ENCODE results near the gene SSTR3.
"Not testable (repeated sequence)": the region's sequence is repeated elsewhere in the genome, so short reads cannot be mapped to it uniquely, and the experiment has no call there.

Gene SSTR3

DNA sequence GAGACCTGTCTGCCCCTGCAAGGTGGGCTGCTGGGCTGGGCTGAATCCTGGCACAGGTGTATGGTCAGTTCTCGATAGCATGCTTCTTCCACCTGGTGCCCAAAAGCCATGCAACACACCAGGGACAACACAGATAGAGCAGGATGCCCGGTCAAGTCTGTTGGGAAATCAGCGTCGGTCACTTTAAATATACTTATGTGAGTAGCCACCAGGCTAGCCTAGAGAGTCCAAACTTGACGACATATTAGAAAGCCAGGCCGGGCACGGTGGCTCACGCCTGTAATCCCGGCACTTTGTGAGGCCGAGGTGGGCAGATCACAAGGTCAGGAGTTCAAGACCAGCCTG is 33.2 kb downstream of the SSTR3 start:
- no peak for DNase-seq

GRCh38 chr22:37178350-37179125 is 33.7 kb downstream of the SSTR3 start:
- no peak for DNase-seq

DNA sequence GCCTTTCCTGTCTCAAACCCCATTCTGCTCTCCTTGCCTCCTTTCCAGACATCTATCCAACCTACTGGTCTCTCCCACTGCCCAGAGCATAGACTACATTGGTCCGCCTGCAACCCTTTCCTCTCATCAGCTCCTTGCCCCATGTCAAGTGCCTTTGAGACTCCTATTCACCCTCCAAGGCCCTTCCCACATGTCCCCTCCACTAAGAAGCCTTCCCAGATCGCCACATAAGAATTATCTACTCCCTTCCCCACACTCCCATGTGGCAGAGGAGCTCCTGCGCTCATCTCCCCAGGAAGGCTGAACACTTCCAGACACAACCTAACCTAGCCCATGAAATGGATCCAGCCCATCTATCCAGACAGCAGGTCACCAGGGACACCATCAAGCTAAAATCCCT is 34.5 kb downstream of the SSTR3 start:
- no peak for DNase-seq

DNA sequence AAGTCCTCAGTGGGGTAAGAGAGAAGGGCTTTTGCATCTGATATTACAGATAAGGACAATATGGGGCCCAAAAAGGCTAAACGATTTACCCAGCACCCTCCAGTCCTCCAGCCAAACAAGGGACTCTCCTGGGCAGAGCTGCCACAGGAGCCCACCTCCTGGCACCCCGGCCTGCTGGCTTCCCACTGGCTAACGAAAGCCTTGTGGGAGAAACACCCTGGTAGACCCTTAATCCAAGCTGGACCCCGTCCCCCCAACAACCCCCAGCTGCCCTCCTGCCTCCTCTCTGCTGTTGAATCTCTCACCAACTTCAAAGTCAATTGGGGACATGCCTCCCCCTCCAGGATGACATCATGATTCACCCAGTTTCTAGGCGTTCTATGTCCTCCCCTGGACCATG is 35.1 kb downstream of the SSTR3 start:
- DNase-seq = no peak

- DNase-seq = no peak
Measured at GRCh38 chr22:37176464-37177061, 35.7 kb downstream of the SSTR3 start.

DNA sequence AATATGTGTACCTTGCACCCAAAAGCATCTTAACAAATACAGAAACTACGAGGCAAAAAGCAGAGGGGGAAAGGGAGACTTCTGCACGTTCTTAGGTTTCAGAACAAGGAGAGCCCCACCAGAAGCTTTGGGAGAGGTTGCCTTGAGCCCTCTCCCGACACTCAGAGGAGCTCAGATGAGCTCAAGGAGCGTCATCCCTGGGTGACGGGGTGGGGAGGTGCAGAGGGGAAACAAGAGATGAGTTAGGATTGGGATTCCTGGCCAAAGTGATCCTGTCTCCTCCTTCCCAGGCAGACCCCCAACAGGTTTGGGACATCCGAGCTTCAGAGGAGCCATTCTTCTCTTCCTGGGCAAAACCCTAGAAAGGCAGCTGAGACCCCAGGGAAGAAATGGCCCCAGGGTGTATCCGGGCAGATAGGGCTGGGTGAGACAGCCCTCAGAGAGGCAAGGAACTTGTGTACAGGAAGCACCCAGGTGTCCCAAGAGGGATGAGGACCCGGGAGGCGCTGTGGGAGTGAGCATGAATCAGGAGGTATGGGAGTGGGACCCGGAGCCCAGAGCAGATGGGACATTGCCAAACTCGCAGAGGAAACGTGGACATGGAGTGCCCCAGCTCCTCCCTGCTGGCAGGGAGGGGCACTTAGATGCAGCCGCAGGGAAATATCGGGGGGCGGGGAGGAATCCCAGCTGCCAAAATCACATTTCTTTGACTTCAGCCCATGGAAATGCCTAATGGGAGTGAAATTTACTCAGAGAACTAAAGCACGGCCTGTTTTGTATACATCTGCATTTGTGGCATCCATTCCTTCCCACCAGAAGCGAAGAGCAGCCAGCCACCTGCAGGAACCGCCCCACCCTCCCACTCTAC is 36.6 kb downstream of the SSTR3 start:
- DNase-seq = no peak

DNA sequence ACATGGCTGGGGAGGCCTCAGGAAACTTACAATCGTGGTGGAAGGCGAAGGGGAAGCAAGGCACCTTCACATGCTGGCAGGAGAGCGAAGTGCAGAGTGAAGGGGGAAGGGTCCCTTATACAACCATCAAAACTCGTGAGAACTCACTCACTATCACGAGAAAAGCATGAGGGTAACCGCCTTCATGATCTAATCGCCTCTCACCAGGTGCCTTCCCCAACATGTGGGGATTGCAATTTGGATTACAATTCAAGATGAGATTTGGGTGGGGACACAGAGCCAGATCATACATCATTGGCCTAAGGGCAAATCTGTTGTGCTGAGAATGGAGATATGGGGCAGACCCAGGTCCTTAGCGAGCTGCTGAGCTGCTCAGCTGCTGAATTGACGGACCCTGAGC is 37.3 kb downstream of the SSTR3 start:
- DNase-seq = no peak

DNA sequence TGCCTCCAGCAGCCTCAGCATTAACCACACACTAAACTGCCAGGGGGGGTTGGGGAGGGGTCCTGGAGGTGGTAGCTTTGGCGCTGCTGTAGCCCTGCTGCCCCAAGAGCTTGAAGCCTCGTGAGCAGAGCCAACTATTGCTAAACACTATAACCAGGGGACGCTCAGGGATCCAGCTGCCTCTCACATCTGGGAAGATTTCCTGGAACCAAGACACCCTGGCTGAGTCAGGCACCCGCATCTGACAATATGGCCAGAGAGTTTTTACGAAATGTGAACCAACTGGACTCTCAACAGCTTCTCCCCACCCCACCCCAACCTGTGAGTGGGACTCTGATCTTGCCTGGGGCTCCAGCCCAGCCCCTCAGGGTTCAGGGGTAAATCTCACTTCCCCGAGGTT is 38.6 kb downstream of the SSTR3 start:
- no peak for DNase-seq

GRCh38 chr22:37172266-37173245 is 39.7 kb downstream of the SSTR3 start:
- DNase-seq = no peak

DNA sequence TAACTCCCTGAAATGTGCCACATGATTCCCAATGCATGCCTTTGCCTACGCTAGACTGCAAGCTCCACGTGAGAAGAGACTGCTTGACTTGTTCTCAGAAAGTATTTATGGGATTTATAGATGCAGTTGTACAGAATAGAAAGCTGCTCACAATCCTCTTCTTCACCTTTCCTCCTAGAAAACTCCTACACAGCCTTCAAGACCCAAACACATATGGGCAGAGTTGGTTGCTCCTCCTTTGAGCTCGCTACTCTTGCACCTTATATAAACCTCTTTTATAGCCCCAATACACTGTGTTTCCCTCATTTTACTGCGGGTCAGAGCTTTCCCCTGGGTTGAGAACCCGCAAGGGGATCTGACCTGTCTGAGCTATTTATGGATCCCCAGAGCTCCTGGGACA is 40.6 kb downstream of the SSTR3 start:
- no peak for DNase-seq

DNA sequence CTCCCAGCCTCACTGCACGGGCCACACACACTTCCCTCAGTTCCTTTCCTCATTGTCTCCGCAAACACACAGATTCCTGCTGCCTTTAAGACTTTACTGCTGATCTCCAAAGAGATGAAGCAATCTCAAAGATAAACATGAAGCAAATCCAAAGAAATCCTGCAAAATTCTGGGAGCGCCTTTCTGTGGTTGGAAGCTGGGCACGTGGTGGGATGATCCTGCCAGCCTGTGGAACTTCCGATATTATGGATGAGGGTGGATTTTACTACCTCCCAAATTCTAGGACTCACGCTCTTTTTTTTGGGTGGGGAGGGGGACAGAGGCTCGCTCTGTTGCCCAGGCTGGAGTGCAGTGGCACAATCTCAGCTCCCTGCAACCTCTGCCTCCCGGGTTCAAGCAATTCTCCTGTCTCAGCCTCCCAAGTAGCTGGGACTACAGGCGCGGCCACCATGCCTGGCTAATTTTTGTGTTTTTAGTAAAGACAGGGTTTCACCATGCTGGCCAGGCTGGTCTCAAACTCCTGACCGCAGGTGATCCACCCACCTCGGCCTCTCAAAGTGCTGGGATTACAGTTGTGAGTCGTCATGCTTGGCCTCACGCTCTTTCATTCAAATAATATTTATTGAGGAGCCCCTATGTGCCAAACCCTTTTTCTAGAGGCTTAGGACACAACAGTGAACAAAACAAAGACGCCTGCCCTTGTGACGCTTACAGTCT is 41.4 kb downstream of the SSTR3 start:
- not testable (repeated sequence) for DNase-seq

DNA sequence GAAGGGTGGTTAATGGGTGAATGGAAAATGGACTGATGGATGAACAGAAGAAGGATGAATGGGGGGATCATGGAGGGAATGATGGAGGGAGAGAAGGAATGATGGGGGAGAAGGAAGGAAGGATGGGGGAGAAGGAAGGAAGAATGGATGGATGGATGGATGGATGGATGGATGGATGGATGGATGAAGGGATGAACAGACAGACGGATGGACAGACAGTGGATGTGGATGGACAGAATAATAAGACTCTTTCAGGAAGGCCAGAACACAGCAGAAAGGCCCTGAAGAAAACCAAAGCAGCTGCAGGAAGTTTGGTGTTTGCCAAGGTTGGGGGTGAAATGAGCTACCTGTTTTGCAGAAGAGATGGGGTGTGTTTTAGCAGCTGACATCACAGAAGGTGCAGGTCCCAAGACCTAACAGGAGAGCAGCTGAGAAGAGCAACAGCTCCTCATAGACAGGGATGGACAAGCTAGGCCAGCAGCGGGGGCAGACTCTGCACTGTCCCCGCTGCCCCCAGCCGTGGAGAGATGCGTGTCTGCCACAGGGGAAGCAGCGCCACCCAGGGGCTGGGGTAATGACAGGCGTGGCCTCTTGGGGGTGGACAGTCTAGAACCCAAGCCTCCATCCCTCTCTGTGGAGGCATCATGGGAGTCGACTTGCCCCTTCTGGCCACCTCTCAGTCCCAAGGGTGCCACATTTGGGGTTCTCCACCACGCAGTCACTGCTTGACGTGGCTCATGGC is 42.2 kb downstream of the SSTR3 start:
- no peak for DNase-seq

GRCh38 chr22:37169406-37169805 is 42.9 kb downstream of the SSTR3 start:
- no peak for DNase-seq

DNA sequence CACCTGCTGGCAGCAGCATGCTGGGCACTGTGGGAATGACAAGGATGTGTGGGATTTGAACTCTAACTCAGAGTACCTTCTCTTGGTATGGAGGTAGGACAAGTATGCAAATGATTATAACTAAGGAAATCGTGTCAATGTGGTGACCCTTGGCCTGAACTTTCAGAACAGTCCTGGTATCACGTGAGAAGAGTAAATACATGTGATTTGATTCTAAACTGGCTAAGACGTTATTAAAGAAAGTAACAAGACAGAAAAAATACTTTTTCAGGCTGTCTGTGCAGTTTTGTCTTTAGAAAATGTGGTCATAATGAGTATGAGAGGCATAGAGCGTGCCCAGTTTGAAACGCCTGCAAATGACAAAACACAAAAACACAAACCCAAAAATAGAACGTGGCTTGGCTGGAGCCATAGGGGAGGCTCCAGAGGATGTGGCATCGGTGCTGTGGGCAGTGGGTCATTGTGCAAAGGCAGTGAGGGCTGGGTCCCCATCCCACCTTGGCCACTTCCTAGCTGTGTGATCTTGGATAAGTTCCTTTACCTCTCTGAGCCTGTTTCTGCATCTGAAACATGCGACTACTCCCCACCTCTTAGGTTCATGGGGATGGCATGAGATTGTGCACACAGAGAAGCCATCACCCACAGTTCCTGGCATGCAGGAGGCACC is 44.2 kb downstream of the SSTR3 start:
- no peak for DNase-seq

GRCh38 chr22:37167176-37167980 is 44.9 kb downstream of the SSTR3 start:
- DNase-seq = no peak

GRCh38 chr22:37166675-37167066 is 45.6 kb downstream of the SSTR3 start:
- DNase-seq = peak in 1 of 2 experiments; percentile 58

DNA sequence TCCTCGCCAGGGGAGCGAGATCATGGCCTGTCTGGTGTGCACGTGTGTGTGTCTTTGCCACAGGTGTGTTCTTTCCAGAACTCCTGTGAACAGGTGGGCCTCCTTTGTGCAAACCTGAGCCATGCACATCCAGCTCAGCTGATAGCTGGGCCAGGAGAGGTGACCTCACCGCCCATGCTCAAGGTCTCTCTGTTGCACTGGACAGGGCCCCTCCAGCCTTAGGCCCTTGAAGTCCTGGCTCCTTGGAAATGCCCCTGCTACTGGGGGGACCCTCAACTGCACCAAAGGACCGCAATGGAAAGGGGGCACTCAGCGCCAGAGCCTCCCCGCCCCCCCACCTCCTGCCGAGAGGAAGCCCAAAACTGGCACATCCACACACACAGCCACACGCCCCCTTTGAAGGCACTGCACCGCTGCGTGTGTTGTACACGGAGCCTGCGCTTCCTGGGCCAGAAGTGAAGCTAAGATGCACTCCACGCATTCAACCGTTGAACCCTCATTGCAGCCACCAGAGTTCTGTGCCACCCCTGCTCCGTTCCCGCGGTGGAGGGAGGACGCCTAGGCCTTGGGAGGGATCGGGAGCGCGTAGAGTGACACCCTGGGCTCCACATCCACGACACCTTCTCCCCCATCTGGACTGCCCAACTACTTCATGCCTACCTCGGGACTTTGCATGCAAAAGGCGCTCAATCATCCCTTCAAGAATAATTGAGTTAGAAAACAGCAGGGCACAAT is 46.2 kb downstream of the SSTR3 start:
- DNase-seq = no peak

GRCh38 chr22:37165066-37165465 is 47.2 kb downstream of the SSTR3 start:
- DNase-seq = no peak

- DNase-seq = no peak
Measured at GRCh38 chr22:37164505-37164887, 47.8 kb downstream of the SSTR3 start.
